ENCODE results near the gene MYBPC1. TPM values are rescaled to one million over a fixed set of nuclear protein-coding genes. Genes with fewer than 3 reads are reported as not detected.

MYBPC1 gene
- polyA plus RNA-seq, 3 donors = 0.04 to 0.16 TPM; not detected in 1

GRCh38 chr12:101727098-101727497 lies 132.3 kb downstream of the MYBPC1 start:
- H3K27ac Mint-ChIP-seq = no peak overlapping the region
- Histone ChIP-seq H3K4me3 (replicated peaks in 1 of 3; ENCODE audit: low read depth in 2 of 3, low read length in 3 of 3) (no peak overlapping the region), H3K9me3 (replicated peaks in 1 of 2; ENCODE audit: control insufficient read depth in 1 of 2, insufficient read depth in 1 of 2, low read length in 2 of 2) (no peaks in the 10 kb centered on the region), H2AFZ (ENCODE audit: insufficient read depth, low read depth, low read length, poor library complexity, severe bottlenecking) (no peak overlapping the region), H4K20me1 (ENCODE audit: insufficient read depth, low read length) (no peaks in the 10 kb centered on the region), H3K79me2 (ENCODE audit: insufficient read depth, low read length) (no peaks in the 10 kb centered on the region), H3K27ac (ENCODE audit: low read depth in 1 of 2, low read length in 2 of 2) (no peak overlapping the region), H3K36me3 (replicated peaks in 1 of 2; ENCODE audit: control insufficient read depth in 1 of 2, insufficient read depth in 2 of 2, low read length in 2 of 2) (peaks cover 78 to 98% of the 10 kb centered on the region in 2 donors), H3K9ac (ENCODE audit: insufficient read depth, low read length, poor library complexity, severe bottlenecking) (no peak overlapping the region), H3K4me2 (replicated peaks; ENCODE audit: extremely low read depth, low read length, poor library complexity, severe bottlenecking) (no peak overlapping the region), H3K27me3 (ENCODE audit: control insufficient read depth in 2 of 2, insufficient read depth in 2 of 2, low read length in 2 of 2) (no peaks in the 10 kb centered on the region), H3K4me1 (ENCODE audit: control insufficient read depth in 1 of 2, insufficient read depth in 2 of 2, low read length in 2 of 2) (no peaks in the 10 kb centered on the region)
- no peak for DNase-seq
- H3K9me3 Mint-ChIP-seq = no peaks in the 10 kb centered on the region
- no peak overlapping the region for H3K4me3 Mint-ChIP-seq
- intact Hi-C loops (cut with micrococcal nuclease) = no loop called here
- no peaks in the 10 kb centered on the region for H3K4me1 Mint-ChIP-seq
- peaks cover 56 to 70% of the 10 kb centered on the region in 2 donors for H3K36me3 Mint-ChIP-seq
- TF ChIP-seq CTCF (IDR thresholded peaks at IDR 0.05) = no peak
- H3K27me3 Mint-ChIP-seq (ENCODE audit: low read depth in 3 of 3) = no peaks in the 10 kb centered on the region

- Mint-ChIP-seq H3K27ac (peak overlapping the region in 1 of 7 donors; percentile 21), H3K36me3 (peaks cover 57 to 67% of the 10 kb centered on the region in 2 donors), H3K27me3 (ENCODE audit: low read depth in 3 of 3) (no peaks in the 10 kb centered on the region), H3K4me3 (no peak overlapping the region), H3K9me3 (no peaks in the 10 kb centered on the region), H3K4me1 (no peaks in the 10 kb centered on the region)
- Histone ChIP-seq H3K27me3 (ENCODE audit: control insufficient read depth in 2 of 2, insufficient read depth in 2 of 2, low read length in 2 of 2) (no peaks in the 10 kb centered on the region), H4K20me1 (ENCODE audit: insufficient read depth, low read length) (no peaks in the 10 kb centered on the region), H3K4me2 (replicated peaks; ENCODE audit: extremely low read depth, low read length, poor library complexity, severe bottlenecking) (no peak overlapping the region), H3K9me3 (replicated peaks in 1 of 2; ENCODE audit: control insufficient read depth in 1 of 2, insufficient read depth in 1 of 2, low read length in 2 of 2) (no peaks in the 10 kb centered on the region), H3K9ac (ENCODE audit: insufficient read depth, low read length, poor library complexity, severe bottlenecking) (no peak overlapping the region), H3K4me3 (replicated peaks in 1 of 3; ENCODE audit: low read depth in 2 of 3, low read length in 3 of 3) (no peak overlapping the region), H3K36me3 (replicated peaks in 1 of 2; ENCODE audit: control insufficient read depth in 1 of 2, insufficient read depth in 2 of 2, low read length in 2 of 2) (peaks cover 72 to 98% of the 10 kb centered on the region in 2 donors), H3K4me1 (ENCODE audit: control insufficient read depth in 1 of 2, insufficient read depth in 2 of 2, low read length in 2 of 2) (no peaks in the 10 kb centered on the region), H3K27ac (ENCODE audit: low read depth in 1 of 2, low read length in 2 of 2) (no peak overlapping the region), H3K79me2 (ENCODE audit: insufficient read depth, low read length) (no peaks in the 10 kb centered on the region), H2AFZ (ENCODE audit: insufficient read depth, low read depth, low read length, poor library complexity, severe bottlenecking) (no peak overlapping the region)
- TF ChIP-seq CTCF (IDR thresholded peaks at IDR 0.05) = no peak
- DNase-seq = no peak
- intact Hi-C loops (cut with micrococcal nuclease) = no loop called here
Measured at GRCh38 chr12:101729842-101730241, 135.1 kb downstream of the MYBPC1 start.
